ENCODE measurements around the gene ST3GAL4. TPM values are rescaled to one million over a fixed set of nuclear protein-coding genes. Genes with fewer than 3 reads are reported as not detected.

The ST3GAL4 gene
- total RNA-seq, 1 experiment from 2014 or later = 5.8 TPM

DNA sequence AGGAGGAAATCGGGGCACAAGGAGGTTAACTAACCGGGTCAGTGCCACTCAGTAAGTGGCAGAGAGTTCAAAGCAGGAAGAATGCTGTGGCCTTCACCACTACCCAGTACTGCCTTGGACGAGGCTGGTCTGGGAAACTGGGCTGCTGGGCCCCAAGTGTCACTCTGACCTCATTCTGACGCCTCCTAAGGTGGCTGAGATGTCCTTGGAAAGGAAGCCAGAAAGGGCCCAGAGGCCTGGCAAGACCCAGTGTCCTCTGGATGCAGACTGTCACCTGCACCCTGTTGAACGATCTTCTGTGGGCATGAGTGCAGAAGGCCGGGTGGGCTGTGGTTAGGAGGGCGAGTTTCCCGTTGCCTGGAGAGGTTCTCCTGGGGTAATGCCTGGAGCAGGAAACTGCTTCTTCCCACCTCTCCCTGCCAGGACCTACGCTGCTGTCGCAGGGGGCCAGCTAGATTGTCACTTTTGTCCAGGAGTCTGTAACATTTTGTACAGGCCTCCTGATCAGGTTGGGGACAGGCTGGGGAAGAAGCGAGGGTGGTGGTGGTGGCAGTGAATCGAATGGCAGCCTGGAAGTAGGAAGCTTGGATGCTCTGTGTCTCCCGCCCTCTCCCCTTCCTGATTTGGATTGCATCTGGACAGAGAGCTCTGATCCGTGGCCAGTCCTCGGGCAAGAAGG, 105.1 kb downstream of the ST3GAL4 start:
- Histone ChIP-seq H3K27me3 (ENCODE audit: low read length) (no peaks in the 10 kb centered on the region), H4K20me1 (ENCODE audit: insufficient read depth, low read depth, low read length) (no peaks in the 10 kb centered on the region), H3K4me3 (ENCODE audit: low read length) (no peak overlapping the region), H3K36me3 (ENCODE audit: insufficient read depth, low read length) (no peaks in the 10 kb centered on the region), H3K79me2 (ENCODE audit: low read length) (no peaks in the 10 kb centered on the region), H3K4me2 (ENCODE audit: low read depth, low read length, poor library complexity, severe bottlenecking) (no peak overlapping the region), H2AFZ (ENCODE audit: low read length) (no peak overlapping the region), H3K27ac (ENCODE audit: low read length) (no peak overlapping the region), H3K9ac (ENCODE audit: low read length) (no peak overlapping the region), H3K9me3 (ENCODE audit: low read length) (no peaks in the 10 kb centered on the region), H3K9me2 (replicated peaks; ENCODE audit: insufficient read depth, low read length) (no peaks in the 10 kb centered on the region), H3K4me1 (ENCODE audit: low read length) (peaks cover 11% of the 10 kb centered on the region)
- DNase-seq = no peak

DNA sequence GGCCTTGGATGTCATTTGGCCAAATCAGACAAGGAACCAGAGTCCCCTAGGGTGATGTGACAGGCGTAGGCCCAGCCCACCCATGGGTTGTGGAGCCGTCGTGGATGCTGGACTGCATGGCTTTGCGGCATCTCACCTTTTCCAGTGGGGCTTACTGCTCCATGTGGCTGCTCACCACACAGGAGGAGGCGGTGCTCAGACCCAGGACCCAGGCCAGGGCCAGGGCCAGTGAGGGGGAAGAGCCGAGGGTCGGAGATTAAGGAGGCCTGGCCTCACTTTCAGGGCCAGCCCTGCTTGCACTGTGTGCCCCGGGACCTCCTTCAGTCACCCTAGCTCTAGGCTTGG, 105.6 kb downstream of the ST3GAL4 start:
- no peak overlapping the region for H3K4me3 ChIP-seq (ENCODE audit: low read length)
- no peak for DNase-seq
- H3K27ac ChIP-seq (ENCODE audit: low read length) = no peak overlapping the region
- H3K4me1 ChIP-seq (ENCODE audit: low read length) = peaks cover 16% of the 10 kb centered on the region
- no peaks in the 10 kb centered on the region for H3K9me2 ChIP-seq (replicated peaks; ENCODE audit: insufficient read depth, low read length)
- no peak overlapping the region for H2AFZ ChIP-seq (ENCODE audit: low read length)
- no peak overlapping the region for H3K9ac ChIP-seq (ENCODE audit: low read length)
- no peak overlapping the region for H3K4me2 ChIP-seq (ENCODE audit: low read depth, low read length, poor library complexity, severe bottlenecking)
- H4K20me1 ChIP-seq (ENCODE audit: insufficient read depth, low read depth, low read length) = no peaks in the 10 kb centered on the region
- no peaks in the 10 kb centered on the region for H3K27me3 ChIP-seq (ENCODE audit: low read length)
- H3K9me3 ChIP-seq (ENCODE audit: low read length) = no peaks in the 10 kb centered on the region
- no peaks in the 10 kb centered on the region for H3K79me2 ChIP-seq (ENCODE audit: low read length)
- no peaks in the 10 kb centered on the region for H3K36me3 ChIP-seq (ENCODE audit: insufficient read depth, low read length)

- H3K27me3 ChIP-seq (ENCODE audit: low read length) = no peaks in the 10 kb centered on the region
- no peak overlapping the region for H3K27ac ChIP-seq (ENCODE audit: low read length)
- DNase-seq = no peak
- peaks cover 26% of the 10 kb centered on the region for H3K4me1 ChIP-seq (ENCODE audit: low read length)
- no peak overlapping the region for H3K4me2 ChIP-seq (ENCODE audit: low read depth, low read length, poor library complexity, severe bottlenecking)
- no peaks in the 10 kb centered on the region for H3K9me3 ChIP-seq (ENCODE audit: low read length)
- H3K9ac ChIP-seq (ENCODE audit: low read length) = no peak overlapping the region
- H4K20me1 ChIP-seq (ENCODE audit: insufficient read depth, low read depth, low read length) = no peaks in the 10 kb centered on the region
- H3K4me3 ChIP-seq (ENCODE audit: low read length) = no peak overlapping the region
- no peaks in the 10 kb centered on the region for H3K79me2 ChIP-seq (ENCODE audit: low read length)
- no peak overlapping the region for H2AFZ ChIP-seq (ENCODE audit: low read length)
- no peaks in the 10 kb centered on the region for H3K36me3 ChIP-seq (ENCODE audit: insufficient read depth, low read length)
- H3K9me2 ChIP-seq (replicated peaks; ENCODE audit: insufficient read depth, low read length) = no peaks in the 10 kb centered on the region
Measured at GRCh38 chr11:126461996-126462395, 106.5 kb downstream of the ST3GAL4 start.

- H4K20me1 ChIP-seq (ENCODE audit: insufficient read depth, low read depth, low read length) = no peaks in the 10 kb centered on the region
- no peak overlapping the region for H3K4me2 ChIP-seq (ENCODE audit: low read depth, low read length, poor library complexity, severe bottlenecking)
- H3K27me3 ChIP-seq (ENCODE audit: low read length) = no peaks in the 10 kb centered on the region
- no peak for DNase-seq
- no peak overlapping the region for H3K27ac ChIP-seq (ENCODE audit: low read length)
- H3K4me1 ChIP-seq (ENCODE audit: low read length) = peaks cover 30% of the 10 kb centered on the region
- no peak overlapping the region for H2AFZ ChIP-seq (ENCODE audit: low read length)
- H3K9me3 ChIP-seq (ENCODE audit: low read length) = no peaks in the 10 kb centered on the region
- no peaks in the 10 kb centered on the region for H3K79me2 ChIP-seq (ENCODE audit: low read length)
- no peaks in the 10 kb centered on the region for H3K36me3 ChIP-seq (ENCODE audit: insufficient read depth, low read length)
- no peak overlapping the region for H3K4me3 ChIP-seq (ENCODE audit: low read length)
- H3K9ac ChIP-seq (ENCODE audit: low read length) = no peak overlapping the region
- no peaks in the 10 kb centered on the region for H3K9me2 ChIP-seq (replicated peaks; ENCODE audit: insufficient read depth, low read length)
Measured at GRCh38 chr11:126462422-126462821, 106.9 kb downstream of the ST3GAL4 start.

Small RNA genes within 50 kb of the gene (small RNA-seq; reads per million reads assigned to genes)
- gene AP001318.3 = not detected

Other genes starting within 250 kb of the ST3GAL4 start
- gene RPUSD4, start 144.0 kb upstream of the ST3GAL4 start, total RNA-seq (2014; rRNA removed; shearing (Covaris generic); ENCODE audit: low replicate concordance) = 13.0 and 15.5 TPM in 2 replicates
- 3.4 and 14.8 TPM in 2 replicates for gene FAM118B, start 143.9 kb upstream of the ST3GAL4 start, total RNA-seq (2014; rRNA removed; shearing (Covaris generic); ENCODE audit: low replicate concordance)
- gene SRPRA, start 86.8 kb upstream of the ST3GAL4 start, total RNA-seq (2014; rRNA removed; shearing (Covaris generic); ENCODE audit: low replicate concordance) = 41.0 and 58.4 TPM in 2 replicates
- 13.7 and 18.4 TPM in 2 replicates for gene FOXRED1, start 86.5 kb upstream of the ST3GAL4 start, total RNA-seq (2014; rRNA removed; shearing (Covaris generic); ENCODE audit: low replicate concordance)
- 4.4 and 4.8 TPM in 2 replicates for gene TIRAP, start 72.6 kb upstream of the ST3GAL4 start, total RNA-seq (2014; rRNA removed; shearing (Covaris generic); ENCODE audit: low replicate concordance)
- gene DCPS, start 51.6 kb upstream of the ST3GAL4 start, total RNA-seq (2014; rRNA removed; shearing (Covaris generic); ENCODE audit: low replicate concordance) = 17.6 and 18.3 TPM in 2 replicates

All from Karpas-422 (cell line).